Stimulated activated naive CD8-positive, alpha-beta T cell treated with anti-CD3 and anti-CD28 coated beads, Interleukin-15, amount 100 ng/mL, for 72 hours (primary cell): ENCODE data around the gene SLC44A1.

ENCODE experiments used
- ATAC-seq: fragments of 150-1000 bp; cut with Tn5 transposase; 2 replicates; pipeline ENCODE4 v1.10.0; 2021; ENCODE audit warnings: mild to moderate bottlenecking, moderate library complexity
- DNase-seq, 2 donors: peaks; one replicate each; pipeline ENCODE4 v3.0.0; 2021 to 2022
- H3K27ac Mint-ChIP-seq, 2 donors: one replicate each; pipeline ENCODE4 v1.8.0; 2022; ENCODE audit warnings: mild to moderate bottlenecking in 2 of 2, mixed read lengths in 2 of 2, moderate library complexity in 2 of 2
- H3K27me3 Mint-ChIP-seq: one replicate; pipeline ENCODE4 v1.8.0; 2022; ENCODE audit warnings: mixed read lengths
- H3K4me1 Mint-ChIP-seq: one replicate; pipeline ENCODE4 v1.8.0; 2022; ENCODE audit warnings: mild to moderate bottlenecking, mixed read lengths
- H3K4me3 Mint-ChIP-seq, 2 donors: one replicate each; pipeline ENCODE4 v1.8.0; 2022; ENCODE audit warnings: mild to moderate bottlenecking in 2 of 2, mixed read lengths in 2 of 2, moderate library complexity in 1 of 2
- H3K9me3 Mint-ChIP-seq, 2 donors: one replicate each; pipeline ENCODE4 v1.8.0; 2022; ENCODE audit warnings: mixed read lengths in 2 of 2

SLC44A1 gene

GRCh38 chr9:105233873-105234272, 10.6 kb upstream of the SLC44A1 start:
- Mint-ChIP-seq H3K9me3 (no peaks in the 10 kb centered on the region), H3K27me3 (no peaks in the 10 kb centered on the region), H3K4me3 (no peak overlapping the region), H3K27ac (no peak overlapping the region), H3K4me1 (no peaks in the 10 kb centered on the region)
- DNase-seq = no peak
- ATAC-seq = no peak

- Mint-ChIP-seq H3K4me1 (no peaks in the 10 kb centered on the region), H3K27ac (no peak overlapping the region), H3K9me3 (no peaks in the 10 kb centered on the region), H3K27me3 (peaks cover 24% of the 10 kb centered on the region), H3K4me3 (no peak overlapping the region)
- DNase-seq (no peak), ATAC-seq (no peak)
These were observed 8.2 kb upstream of the SLC44A1 start for GRCh38 chr9:105236261-105236660.

- H3K9me3 Mint-ChIP-seq = no peaks in the 10 kb centered on the region
- H3K27me3 Mint-ChIP-seq = peaks cover 34% of the 10 kb centered on the region
- no peak for DNase-seq
- H3K4me1 Mint-ChIP-seq = no peaks in the 10 kb centered on the region
- no peak overlapping the region for H3K4me3 Mint-ChIP-seq
- no peak overlapping the region for H3K27ac Mint-ChIP-seq
- ATAC-seq = no peak
These were observed 7.2 kb upstream of the SLC44A1 start for GRCh38 chr9:105237246-105237645.

GRCh38 chr9:105238302-105238701, 6.1 kb upstream of the SLC44A1 start:
- DNase-seq (no peak), ATAC-seq (no peak)
- H3K4me1 Mint-ChIP-seq = peaks cover 8% of the 10 kb centered on the region
- H3K9me3 Mint-ChIP-seq = no peaks in the 10 kb centered on the region
- peaks cover 44% of the 10 kb centered on the region for H3K27me3 Mint-ChIP-seq
- no peak overlapping the region for H3K27ac Mint-ChIP-seq
- H3K4me3 Mint-ChIP-seq = no peak overlapping the region

- ATAC-seq = no peak
- Mint-ChIP-seq H3K27ac (no peak overlapping the region), H3K4me1 (peaks cover 23% of the 10 kb centered on the region), H3K4me3 (no peak overlapping the region), H3K27me3 (peaks cover 58% of the 10 kb centered on the region), H3K9me3 (no peaks in the 10 kb centered on the region)
- DNase-seq = no peak
These were observed 3.0 kb upstream of the SLC44A1 start for GRCh38 chr9:105241356-105242043.

- no peak for DNase-seq
- H3K9me3 Mint-ChIP-seq = no peaks in the 10 kb centered on the region
- H3K27ac Mint-ChIP-seq = no peak overlapping the region
These were observed 2.4 kb upstream of the SLC44A1 start for GRCh38 chr9:105242062-105242461.

GRCh38 chr9:105242557-105242956, 1.9 kb upstream of the SLC44A1 start:
- ATAC-seq = no peak
- Mint-ChIP-seq H3K9me3 (no peaks in the 10 kb centered on the region), H3K4me3 (no peak overlapping the region), H3K27ac (no peak overlapping the region), H3K4me1 (peaks cover 23% of the 10 kb centered on the region), H3K27me3 (peaks cover 60% of the 10 kb centered on the region)
- DNase-seq = no peak

More at GRCh38 chr9:105242062-105242461, 2.4 kb upstream of the SLC44A1 start:
- peaks cover 23% of the 10 kb centered on the region for H3K4me1 Mint-ChIP-seq
- ATAC-seq = no peak
- no peak overlapping the region for H3K4me3 Mint-ChIP-seq
- peaks cover 60% of the 10 kb centered on the region for H3K27me3 Mint-ChIP-seq

GRCh38 chr9:105243015-105243686, 1.3 kb upstream of the SLC44A1 start:
- no peak overlapping the region for H3K4me3 Mint-ChIP-seq
- DNase-seq (no peak), ATAC-seq (no peak)
- peaks cover 60% of the 10 kb centered on the region for H3K27me3 Mint-ChIP-seq
- peaks cover 23% of the 10 kb centered on the region for H3K4me1 Mint-ChIP-seq
- H3K27ac Mint-ChIP-seq = no peak overlapping the region
- H3K9me3 Mint-ChIP-seq = no peaks in the 10 kb centered on the region

GRCh38 chr9:105244734-105245028, 230 bp downstream of the SLC44A1 start:
- ATAC-seq (no peak), DNase-seq (no peak)
- H3K4me3 Mint-ChIP-seq = peak overlapping the region; percentile 90 to 94
- peaks cover 52% of the 10 kb centered on the region for H3K27me3 Mint-ChIP-seq
- H3K4me1 Mint-ChIP-seq = peaks cover 23% of the 10 kb centered on the region
- peak overlapping the region in 1 of 2 donors; percentile 54 for H3K27ac Mint-ChIP-seq
- H3K9me3 Mint-ChIP-seq = no peaks in the 10 kb centered on the region

- Mint-ChIP-seq H3K9me3 (no peaks in the 10 kb centered on the region), H3K27ac (peak overlapping the region; percentile 69 to 70), H3K4me3 (peak overlapping the region; percentile 90 to 94), H3K27me3 (peaks cover 47% of the 10 kb centered on the region), H3K4me1 (peaks cover 23% of the 10 kb centered on the region)
- ATAC-seq (peak; percentile 35), DNase-seq (peak; percentile 41 to 46)
These were observed 809 bp downstream of the SLC44A1 start for GRCh38 chr9:105245029-105245890.

- Mint-ChIP-seq H3K27ac (no peak overlapping the region), H3K4me1 (peaks cover 23% of the 10 kb centered on the region)
- ATAC-seq = no peak
These were observed 1.4 kb downstream of the SLC44A1 start for GRCh38 chr9:105245891-105246161.

GRCh38 chr9:105246656-105247173, 2.3 kb downstream of the SLC44A1 start:
- peaks cover 32% of the 10 kb centered on the region for H3K27me3 Mint-ChIP-seq
- no peak overlapping the region for H3K27ac Mint-ChIP-seq

More at GRCh38 chr9:105245891-105246161, 1.4 kb downstream of the SLC44A1 start:
- H3K4me3 Mint-ChIP-seq = peak overlapping the region; percentile 90 to 94
- peaks cover 41% of the 10 kb centered on the region for H3K27me3 Mint-ChIP-seq
- H3K9me3 Mint-ChIP-seq = no peaks in the 10 kb centered on the region
- no peak for DNase-seq

GRCh38 chr9:105248691-105249090, 4.2 kb downstream of the SLC44A1 start:
- H3K27me3 Mint-ChIP-seq = peaks cover 13% of the 10 kb centered on the region
- H3K27ac Mint-ChIP-seq = no peak overlapping the region
- peaks cover 12% of the 10 kb centered on the region for H3K4me1 Mint-ChIP-seq
- H3K9me3 Mint-ChIP-seq = no peaks in the 10 kb centered on the region
- no peak for DNase-seq
- H3K4me3 Mint-ChIP-seq = no peak overlapping the region
- ATAC-seq = no peak

More at GRCh38 chr9:105246656-105247173, 2.3 kb downstream of the SLC44A1 start:
- peaks cover 23% of the 10 kb centered on the region for H3K4me1 Mint-ChIP-seq
- ATAC-seq (no peak), DNase-seq (no peak)
- no peaks in the 10 kb centered on the region for H3K9me3 Mint-ChIP-seq
- H3K4me3 Mint-ChIP-seq = no peak overlapping the region

GRCh38 chr9:105251133-105251532, 6.7 kb downstream of the SLC44A1 start:
- DNase-seq (no peak), ATAC-seq (no peak)
- peaks cover 7% of the 10 kb centered on the region for H3K27me3 Mint-ChIP-seq
- no peaks in the 10 kb centered on the region for H3K9me3 Mint-ChIP-seq
- H3K4me1 Mint-ChIP-seq = peaks cover 4% of the 10 kb centered on the region
- H3K4me3 Mint-ChIP-seq = no peak overlapping the region
- no peak overlapping the region for H3K27ac Mint-ChIP-seq

- Mint-ChIP-seq H3K4me1 (no peaks in the 10 kb centered on the region), H3K4me3 (no peak overlapping the region), H3K27me3 (no peaks in the 10 kb centered on the region), H3K9me3 (no peaks in the 10 kb centered on the region), H3K27ac (no peak overlapping the region)
- no peak for DNase-seq
- no peak for ATAC-seq
These were observed 7.4 kb downstream of the SLC44A1 start for GRCh38 chr9:105251733-105252404.
